ENCODE measurements around the gene OGDHL. TPM values are rescaled to one million over a fixed set of nuclear protein-coding genes. Genes with fewer than 3 reads are reported as not detected.
A peak's percentile ranks its signal among the peaks of the same experiment; 100 is the strongest.

Gene OGDHL
- total and polyA plus RNA-seq, 3 experiments from 2014 or later: 0.55 to 0.70 TPM; not detected in 1

DNA sequence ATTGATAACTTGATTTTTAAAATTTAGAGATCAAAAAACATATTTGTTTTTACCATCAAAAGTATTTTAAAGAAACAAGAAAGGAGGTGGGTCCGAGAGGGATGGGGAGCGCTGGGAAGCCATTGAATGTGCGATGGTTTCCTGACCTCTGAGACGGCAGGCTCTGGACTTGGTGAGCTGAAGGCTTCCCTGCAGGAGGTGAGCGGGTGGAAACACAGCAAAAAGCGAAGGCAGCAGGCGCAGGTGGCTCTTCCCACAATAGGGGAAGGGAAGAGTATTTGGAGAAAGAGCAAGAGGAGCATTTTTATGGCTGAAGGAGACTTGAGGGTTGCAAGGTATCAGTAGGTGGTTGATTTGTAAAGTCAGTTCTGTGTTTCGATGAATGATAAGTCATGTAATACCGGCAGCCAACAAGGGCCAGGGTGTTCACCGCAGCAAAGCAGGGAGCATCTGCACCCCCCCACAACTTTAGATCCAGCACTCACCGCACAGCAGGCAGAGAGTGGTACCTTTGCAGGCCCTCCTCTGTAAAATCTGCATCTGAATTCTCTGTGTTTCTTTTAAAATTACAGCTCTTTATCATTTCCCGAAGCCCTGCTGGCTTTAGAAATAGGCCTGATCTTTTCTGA is 72.1 kb downstream of the OGDHL start:
- no peak overlapping the region for H3K4me3 Mint-ChIP-seq
- no peaks in the 10 kb centered on the region for H3K36me3 Mint-ChIP-seq
- no peaks in the 10 kb centered on the region for H3K27me3 ChIP-seq (ENCODE audit: insufficient read depth, low read length, poor library complexity, severe bottlenecking)
- H3K27me3 Mint-ChIP-seq: peaks cover 47 to 67% of the 10 kb centered on the region in 2 donors
- H3K9me3 Mint-ChIP-seq: peaks cover 10 to 22% (median 20%) of the 10 kb centered on the region in 5 donors
- H3K27ac ChIP-seq (ENCODE audit: low read depth, low read length): no peak overlapping the region
- ChIA-PET CTCF (no interaction called here), POLR2A (no interaction called here)
- H3K9me3 ChIP-seq (ENCODE audit: low read length): no peaks in the 10 kb centered on the region
- no peaks in the 10 kb centered on the region for H3K4me1 ChIP-seq (ENCODE audit: insufficient read depth, low read length)
- no peaks in the 10 kb centered on the region for H3K36me3 ChIP-seq (ENCODE audit: insufficient read depth, low read length)
- no peak for DNase-seq
- no peaks in the 10 kb centered on the region for H3K4me1 Mint-ChIP-seq
- peak overlapping the region in 1 of 8 donors; percentile 22 for H3K27ac Mint-ChIP-seq
- no peak overlapping the region for H3K4me3 ChIP-seq (ENCODE audit: low read length)

GRCh38 chr10:49688920-49689319 is 73.2 kb downstream of the OGDHL start:
- Histone ChIP-seq H3K4me3 (ENCODE audit: low read length) (no peak overlapping the region), H3K9me3 (ENCODE audit: low read length) (no peaks in the 10 kb centered on the region), H3K4me1 (ENCODE audit: insufficient read depth, low read length) (no peaks in the 10 kb centered on the region), H3K36me3 (ENCODE audit: insufficient read depth, low read length) (no peaks in the 10 kb centered on the region), H3K27ac (ENCODE audit: low read depth, low read length) (no peak overlapping the region), H3K27me3 (ENCODE audit: insufficient read depth, low read length, poor library complexity, severe bottlenecking) (no peaks in the 10 kb centered on the region)
- H3K27me3 Mint-ChIP-seq: peaks cover 43 to 66% of the 10 kb centered on the region in 2 donors
- peaks cover 6 to 24% (median 21%) of the 10 kb centered on the region in 5 donors for H3K9me3 Mint-ChIP-seq
- no peaks in the 10 kb centered on the region for H3K36me3 Mint-ChIP-seq
- H3K4me3 Mint-ChIP-seq: no peak overlapping the region
- DNase-seq: no peak
- POLR2A ChIA-PET: no interaction called here
- no peak overlapping the region for H3K27ac Mint-ChIP-seq
- H3K4me1 Mint-ChIP-seq: no peaks in the 10 kb centered on the region
- CTCF ChIA-PET: no interaction called here

DNA sequence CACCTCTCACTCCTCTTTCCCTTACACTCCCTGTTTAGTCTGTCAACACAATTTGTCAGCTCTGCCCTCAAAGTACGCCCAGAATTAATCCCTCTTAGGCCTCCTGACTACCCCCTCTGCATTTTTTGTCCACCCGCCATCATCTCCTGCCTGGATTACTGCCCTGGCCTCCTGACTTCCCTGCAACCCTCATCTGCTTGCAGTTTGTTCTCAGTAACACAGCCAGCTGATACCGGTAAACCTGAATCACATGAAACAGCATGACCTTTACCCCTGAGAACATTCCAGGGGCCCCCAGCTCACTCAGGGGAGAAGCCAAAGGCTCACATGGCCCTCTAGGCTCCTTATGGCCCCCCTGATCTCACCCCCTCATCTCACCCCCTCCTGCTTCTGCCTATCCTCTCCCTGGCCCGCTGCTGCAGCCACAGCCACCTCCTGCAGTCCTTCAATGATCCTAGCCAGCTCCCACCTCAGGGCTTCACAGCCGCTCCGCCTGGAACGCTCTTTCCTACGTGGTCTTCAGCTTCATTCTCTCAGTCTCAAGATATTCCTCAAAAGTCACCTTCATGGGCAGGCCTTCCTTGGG is 73.8 kb downstream of the OGDHL start:
- Mint-ChIP-seq H3K27me3 (peaks cover 43 to 62% of the 10 kb centered on the region in 2 donors), H3K27ac (no peak overlapping the region), H3K4me1 (no peaks in the 10 kb centered on the region), H3K36me3 (no peaks in the 10 kb centered on the region), H3K9me3 (peaks cover 6 to 24% (median 21%) of the 10 kb centered on the region in 5 donors), H3K4me3 (no peak overlapping the region)
- no peaks in the 10 kb centered on the region for H3K36me3 ChIP-seq (ENCODE audit: insufficient read depth, low read length)
- ChIA-PET POLR2A (no interaction called here), CTCF (no interaction called here)
- H3K27ac ChIP-seq (ENCODE audit: low read depth, low read length): no peak overlapping the region
- H3K9me3 ChIP-seq (ENCODE audit: low read length): no peaks in the 10 kb centered on the region
- no peak overlapping the region for H3K4me3 ChIP-seq (ENCODE audit: low read length)
- H3K27me3 ChIP-seq (ENCODE audit: insufficient read depth, low read length, poor library complexity, severe bottlenecking): no peaks in the 10 kb centered on the region
- H3K4me1 ChIP-seq (ENCODE audit: insufficient read depth, low read length): no peaks in the 10 kb centered on the region
- DNase-seq: no peak

- H3K36me3 Mint-ChIP-seq: no peaks in the 10 kb centered on the region
- ChIA-PET CTCF (no interaction called here), POLR2A (no interaction called here)
- H3K4me3 Mint-ChIP-seq: no peak overlapping the region
- H3K27ac ChIP-seq (ENCODE audit: low read depth, low read length): no peak overlapping the region
- H3K27me3 ChIP-seq (ENCODE audit: insufficient read depth, low read length, poor library complexity, severe bottlenecking): no peaks in the 10 kb centered on the region
- H3K9me3 ChIP-seq (ENCODE audit: low read length): no peaks in the 10 kb centered on the region
- H3K4me3 ChIP-seq (ENCODE audit: low read length): no peak overlapping the region
- H3K27ac Mint-ChIP-seq: no peak overlapping the region
- peaks cover 39 to 51% of the 10 kb centered on the region in 2 donors for H3K27me3 Mint-ChIP-seq
- H3K9me3 Mint-ChIP-seq: peaks cover 8 to 26% (median 19%) of the 10 kb centered on the region in 5 donors
- H3K4me1 ChIP-seq (ENCODE audit: insufficient read depth, low read length): no peaks in the 10 kb centered on the region
- DNase-seq: no peak
- no peaks in the 10 kb centered on the region for H3K4me1 Mint-ChIP-seq
- H3K36me3 ChIP-seq (ENCODE audit: insufficient read depth, low read length): no peaks in the 10 kb centered on the region
Observed at GRCh38 chr10:49686651-49687050, 75.5 kb downstream of the OGDHL start.

Other genes starting within 250 kb of the OGDHL start
- gene ERCC6, start 223.2 kb downstream of the OGDHL start, total RNA-seq: 10 to 100 TPM; 27.0 to 27.8 TPM
- 9.8 TPM for gene ERCC6, start 223.2 kb downstream of the OGDHL start, polyA plus RNA-seq
- gene SLC18A3, start 152.0 kb downstream of the OGDHL start, total RNA-seq: not detected
- not detected for gene SLC18A3, start 152.0 kb downstream of the OGDHL start, polyA plus RNA-seq
- gene CHAT, start 148.3 kb downstream of the OGDHL start, total RNA-seq: not detected
- gene CHAT, start 148.3 kb downstream of the OGDHL start, polyA plus RNA-seq: not detected
- gene C10orf53, start 82.7 kb downstream of the OGDHL start, total RNA-seq: not detected
- not detected for gene C10orf53, start 82.7 kb downstream of the OGDHL start, polyA plus RNA-seq
- gene PARG, start 179.7 kb upstream of the OGDHL start, total RNA-seq: 10 to 100 TPM; 35.2 to 37.7 TPM
- gene PARG, start 179.7 kb upstream of the OGDHL start, polyA plus RNA-seq: 17.3 TPM
- 10 to 100 TPM; 17.5 to 18.6 TPM for gene TIMM23B, start 179.7 kb upstream of the OGDHL start, total RNA-seq
- gene TIMM23B, start 179.7 kb upstream of the OGDHL start, polyA plus RNA-seq: 15.6 TPM
- 10 to 100 TPM; 14.3 to 14.8 TPM for gene AGAP6, start 226.1 kb upstream of the OGDHL start, total RNA-seq
- 1.8 TPM for gene AGAP6, start 226.1 kb upstream of the OGDHL start, polyA plus RNA-seq